ENCODE measurements around the gene CFAP161. TPM values are rescaled to one million over a fixed set of nuclear protein-coding genes. Genes with fewer than 3 reads are reported as not detected.

CFAP161 gene
- total RNA-seq, 4 donors from 2014 or later = 0.49 to 0.68 TPM; not detected in 2

DNA sequence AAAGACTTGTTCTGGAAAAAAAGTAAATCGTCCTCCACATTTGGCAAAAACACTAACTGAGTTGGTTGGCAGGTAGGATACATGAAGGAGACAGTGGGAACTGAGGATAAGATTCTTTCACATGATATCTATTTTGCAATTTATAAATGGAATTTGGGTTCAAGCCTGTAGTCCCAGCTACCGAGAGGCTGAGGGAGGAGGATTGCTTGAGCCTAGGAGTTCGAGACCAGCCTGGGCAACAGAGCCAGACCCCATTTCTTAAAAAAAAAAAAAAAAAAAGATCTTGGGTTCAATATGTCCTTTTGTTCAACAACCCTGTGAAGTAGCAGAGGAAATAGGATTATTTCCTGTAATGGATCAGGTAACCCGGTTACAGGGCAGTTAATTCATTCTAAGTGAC is 35.7 kb upstream of the CFAP161 start:
- TF ChIP-seq, protein P1, sequence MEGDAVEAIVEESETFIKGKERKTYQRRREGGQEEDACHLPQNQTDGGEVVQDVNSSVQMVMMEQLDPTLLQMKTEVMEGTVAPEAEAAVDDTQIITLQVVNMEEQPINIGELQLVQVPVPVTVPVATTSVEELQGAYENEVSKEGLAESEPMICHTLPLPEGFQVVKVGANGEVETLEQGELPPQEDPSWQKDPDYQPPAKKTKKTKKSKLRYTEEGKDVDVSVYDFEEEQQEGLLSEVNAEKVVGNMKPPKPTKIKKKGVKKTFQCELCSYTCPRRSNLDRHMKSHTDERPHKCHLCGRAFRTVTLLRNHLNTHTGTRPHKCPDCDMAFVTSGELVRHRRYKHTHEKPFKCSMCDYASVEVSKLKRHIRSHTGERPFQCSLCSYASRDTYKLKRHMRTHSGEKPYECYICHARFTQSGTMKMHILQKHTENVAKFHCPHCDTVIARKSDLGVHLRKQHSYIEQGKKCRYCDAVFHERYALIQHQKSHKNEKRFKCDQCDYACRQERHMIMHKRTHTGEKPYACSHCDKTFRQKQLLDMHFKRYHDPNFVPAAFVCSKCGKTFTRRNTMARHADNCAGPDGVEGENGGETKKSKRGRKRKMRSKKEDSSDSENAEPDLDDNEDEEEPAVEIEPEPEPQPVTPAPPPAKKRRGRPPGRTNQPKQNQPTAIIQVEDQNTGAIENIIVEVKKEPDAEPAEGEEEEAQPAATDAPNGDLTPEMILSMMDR (IDR thresholded peaks at IDR 0.05; ENCODE audit: low read depth) = no peak

DNA sequence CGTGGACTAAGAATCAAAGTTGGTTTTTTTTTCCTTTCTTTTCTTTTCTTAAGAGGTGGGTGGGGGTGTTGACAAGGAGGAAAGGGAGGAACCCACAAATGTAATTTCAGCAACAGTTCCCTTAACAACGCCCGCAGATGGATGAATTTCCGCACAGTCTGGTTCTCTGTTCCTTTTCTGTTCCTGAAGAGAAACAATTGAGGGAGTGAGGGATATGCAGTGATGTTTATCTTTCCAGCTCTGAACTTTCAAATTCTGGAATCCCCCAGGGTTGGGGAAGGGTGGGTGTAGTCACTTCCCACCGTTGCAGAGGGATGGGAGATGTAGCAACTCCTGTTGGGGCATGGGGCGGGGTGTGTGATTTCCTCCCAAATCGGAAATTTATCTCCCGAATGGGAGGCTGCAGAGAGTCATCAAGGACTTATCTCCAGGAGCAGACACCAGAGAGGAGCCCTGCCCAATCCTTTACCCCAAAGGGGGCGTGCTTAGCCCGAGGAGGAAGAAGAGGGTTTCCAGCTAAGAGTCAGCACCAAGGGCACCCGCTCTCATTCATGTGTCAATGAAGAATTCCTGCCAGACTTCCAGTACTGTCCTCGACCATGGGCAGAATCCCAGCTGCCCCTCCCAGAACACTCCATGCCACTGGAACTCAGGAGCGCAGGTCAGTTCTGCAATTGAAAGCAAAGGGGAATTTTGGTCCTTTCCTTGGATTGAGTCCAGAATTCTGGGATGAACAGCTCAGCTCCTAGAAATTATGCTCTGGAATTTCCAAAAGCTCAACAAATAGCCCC is 35.0 kb upstream of the CFAP161 start:
- TF ChIP-seq, protein P1 (IDR thresholded peaks at IDR 0.05; ENCODE audit: low read depth) = no peak

DNA sequence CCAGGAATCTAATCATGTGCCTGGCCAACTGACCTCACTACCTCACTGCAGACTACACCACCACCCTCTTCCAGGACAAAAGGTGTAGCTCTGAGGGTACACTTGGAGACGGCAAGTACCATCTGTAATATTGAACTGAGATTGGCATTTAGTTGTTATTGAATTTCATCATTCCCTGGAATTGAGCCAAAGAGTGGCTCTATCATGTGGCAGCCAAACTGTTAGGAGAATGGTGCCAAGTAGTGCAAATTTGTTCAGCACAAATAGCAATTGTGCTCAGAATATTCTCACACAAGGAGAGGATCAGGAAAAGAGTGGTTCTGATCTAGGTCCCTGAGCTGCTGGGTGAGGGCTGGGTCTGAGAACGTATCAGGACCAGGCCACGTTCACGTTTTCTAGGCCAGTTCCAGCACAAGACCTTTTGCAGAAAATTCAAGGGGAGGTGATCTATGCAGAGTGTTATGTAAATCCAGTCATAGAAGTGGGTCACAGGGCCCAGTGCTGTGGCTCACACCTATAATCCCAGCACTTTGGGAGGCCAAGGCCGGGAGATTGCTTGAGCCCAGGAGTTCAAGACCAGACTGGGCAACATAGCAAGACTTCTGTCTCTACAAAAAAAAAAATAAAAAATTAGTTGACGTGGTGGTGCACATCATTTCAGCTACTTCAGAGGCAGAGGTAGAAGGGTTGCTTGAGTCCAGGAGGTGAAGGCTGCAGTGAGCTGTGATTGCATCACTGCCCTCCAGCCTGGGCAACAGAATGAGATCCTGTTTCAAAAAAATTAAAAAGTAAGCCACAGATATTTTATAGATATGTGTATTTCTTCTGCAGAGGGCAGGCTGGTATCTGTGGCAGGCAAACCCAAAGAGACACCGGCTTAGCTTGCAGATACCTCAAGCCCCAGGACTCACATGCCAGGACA is 31.9 kb upstream of the CFAP161 start:
- TF ChIP-seq, protein P1 (IDR thresholded peaks at IDR 0.05; ENCODE audit: low read depth) = no peak

DNA sequence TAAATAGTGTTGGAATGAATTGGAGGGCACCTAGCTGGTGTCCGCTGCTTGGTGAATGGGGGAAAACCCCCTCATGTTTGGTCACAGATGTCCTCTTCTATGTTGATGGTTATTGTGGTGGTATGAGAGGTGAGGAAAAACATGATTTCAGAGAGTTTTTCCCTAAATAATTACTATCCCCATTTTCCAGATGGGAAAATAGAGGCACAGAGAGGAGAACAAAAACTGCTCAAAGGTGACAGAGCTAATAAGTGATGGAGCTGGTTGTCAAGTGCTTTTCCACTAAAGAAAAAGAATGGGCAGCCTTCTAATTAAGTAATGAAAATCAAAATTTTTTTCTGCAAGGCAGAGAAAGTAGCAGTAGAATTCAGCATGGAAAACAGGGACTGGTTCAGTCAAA is 30.2 kb upstream of the CFAP161 start:
- TF ChIP-seq, protein P1 (IDR thresholded peaks at IDR 0.05; ENCODE audit: low read depth) = no peak

DNA sequence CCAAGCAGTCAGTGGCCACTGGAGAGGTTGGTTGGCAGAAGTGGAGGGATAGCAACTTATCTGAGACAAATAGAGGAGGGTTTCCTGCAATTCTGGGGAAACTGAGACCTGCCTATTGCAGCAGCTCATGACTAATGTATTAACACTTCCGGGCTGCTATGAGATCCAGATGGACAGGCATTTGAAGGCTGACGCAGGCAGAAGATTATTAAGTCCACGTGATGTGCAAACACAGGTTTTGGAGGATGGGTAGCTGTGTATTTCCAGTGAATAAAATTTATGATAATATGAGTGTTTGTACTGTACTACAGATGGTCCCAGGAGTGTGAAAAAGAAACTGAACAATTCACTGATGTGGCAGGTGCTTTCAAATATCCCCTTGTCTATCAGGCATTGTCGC is 28.5 kb upstream of the CFAP161 start:
- TF ChIP-seq, protein P1 (IDR thresholded peaks at IDR 0.05; ENCODE audit: low read depth) = no peak

DNA sequence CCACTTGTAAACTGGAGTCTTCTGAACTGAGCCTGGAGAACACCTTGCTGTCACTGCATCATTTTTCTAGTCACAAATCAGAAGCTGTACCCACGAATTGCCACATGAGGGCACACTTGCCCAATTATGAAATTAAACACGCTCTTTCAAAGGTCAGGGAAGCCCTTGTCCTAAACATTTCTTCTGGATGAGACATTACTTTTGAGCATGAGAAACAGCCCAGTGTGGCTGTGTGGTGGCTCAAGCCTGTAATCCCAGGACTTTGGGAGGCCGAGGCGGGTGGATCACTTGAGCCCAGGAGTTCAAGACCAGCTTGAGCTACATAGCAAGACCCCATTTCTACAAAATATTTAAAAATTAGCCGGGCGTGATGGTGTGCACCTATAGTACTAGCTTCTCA is 27.5 kb upstream of the CFAP161 start:
- TF ChIP-seq, protein P1 (IDR thresholded peaks at IDR 0.05; ENCODE audit: low read depth) = no peak

DNA sequence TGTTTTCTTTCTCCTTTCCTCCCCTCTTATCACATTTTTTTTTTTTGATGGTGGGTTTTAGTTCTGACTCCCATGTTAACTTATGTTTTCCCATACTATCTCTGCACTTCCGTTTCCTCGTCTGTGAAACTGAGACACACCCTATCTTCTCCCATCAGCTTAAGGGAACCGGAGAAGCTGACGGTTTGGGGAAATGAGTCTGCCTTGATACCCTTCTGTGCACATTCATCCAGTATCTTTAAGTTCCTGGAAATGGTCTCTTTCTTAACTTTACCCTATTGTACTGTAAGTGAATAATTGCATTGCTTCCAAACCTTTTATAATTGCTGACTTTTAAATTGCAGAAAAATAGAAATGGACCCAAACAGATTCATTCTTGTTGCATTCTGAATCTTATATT is 26.2 kb upstream of the CFAP161 start:
- TF ChIP-seq, protein P1 (IDR thresholded peaks at IDR 0.05; ENCODE audit: low read depth) = no peak
